CD4-positive, alpha-beta T cell treated with Interleukin-17A for 1 hour (primary cell): ENCODE results near the gene MRPL14.
A peak's percentile ranks its signal among the peaks of the same experiment; 100 is the strongest.

Experiments used
- DNase-seq: peaks from one replicate; pipeline ENCODE4 v3.0.0-alpha.2; 2020

MRPL14 gene

GRCh38 chr6:44064089-44064947 lies 62.9 kb downstream of the MRPL14 start:
- peak; percentile 26 for DNase-seq

GRCh38 chr6:44063561-44064059 lies 63.6 kb downstream of the MRPL14 start:
- DNase-seq, result no peak
